Fibroblast of skin of right biceps (primary cell): Measurements from ENCODE around the gene GMDS.

Experiments used
- DNase-seq: peaks from one replicate; pipeline ENCODE4 v3.0.0-alpha.2; 2013

The GMDS gene

DNA sequence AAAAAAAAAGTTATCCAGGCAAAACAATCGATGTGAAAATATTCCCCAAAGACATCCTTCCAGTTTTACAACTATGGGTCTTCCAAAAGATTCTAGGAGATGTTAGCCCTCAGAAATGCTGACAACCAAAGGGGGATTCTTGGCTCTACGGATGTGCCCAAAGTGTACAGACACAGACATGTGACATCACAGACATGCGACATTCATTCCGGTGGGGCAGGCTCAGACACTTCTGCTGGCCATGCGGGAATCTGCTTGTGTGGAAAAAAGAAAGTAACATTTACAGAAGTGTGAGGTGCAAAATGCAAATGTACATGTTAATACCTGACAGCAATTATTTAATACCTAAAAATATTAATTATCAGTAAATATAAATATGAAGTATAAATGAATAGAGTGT lies 367.1 kb downstream of the GMDS start:
- DNase-seq = no peak

DNA sequence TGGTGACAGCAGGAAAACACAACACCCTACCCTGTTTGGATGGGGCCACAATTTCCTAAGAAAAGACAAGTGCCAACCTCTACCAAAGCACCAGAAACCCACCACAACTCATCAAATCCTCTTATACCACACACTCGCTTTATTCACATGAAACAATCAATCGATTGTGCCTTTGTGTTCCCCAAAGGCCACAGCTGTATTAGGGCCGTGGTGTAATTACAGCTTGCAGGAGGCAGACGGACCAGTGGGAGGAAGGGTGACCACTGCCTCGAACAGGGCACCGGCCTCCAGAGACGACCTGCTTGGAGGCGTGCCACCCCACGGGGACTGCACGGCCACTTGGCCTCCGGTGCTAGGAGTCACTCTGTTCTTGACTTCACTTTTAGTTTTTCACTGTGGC lies 371.6 kb downstream of the GMDS start:
- no peak for DNase-seq

GRCh38 chr6:1872649-1873131 lies 372.7 kb downstream of the GMDS start:
- DNase-seq = peak; percentile 66

DNA sequence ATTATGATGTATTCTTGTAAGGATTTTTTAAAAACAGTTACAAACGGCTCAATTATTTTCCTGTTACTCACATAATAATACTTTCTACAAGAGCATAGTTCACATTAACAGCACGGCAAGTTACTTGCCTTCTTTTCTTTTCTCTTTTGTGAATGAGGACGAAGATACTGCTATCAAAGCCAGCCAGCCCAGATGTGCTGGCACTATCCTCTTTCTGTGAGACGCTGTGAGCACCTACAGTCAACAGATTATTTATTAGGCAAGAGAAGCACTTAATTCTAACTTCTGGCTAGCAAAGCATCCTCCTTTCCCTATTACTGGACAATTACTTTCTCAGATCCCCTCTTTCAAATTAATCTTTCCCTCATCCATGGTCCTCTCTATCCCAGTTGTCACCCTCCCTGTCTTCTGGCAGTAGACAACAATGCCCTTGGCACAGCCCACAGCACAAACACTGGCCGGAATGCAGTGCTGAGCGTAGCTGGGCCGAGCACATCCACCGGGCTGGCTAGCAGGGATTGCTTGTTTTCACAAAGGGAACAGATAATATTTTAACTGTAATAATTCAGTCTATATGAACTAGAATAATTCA lies 373.6 kb downstream of the GMDS start:
- DNase-seq = no peak

GRCh38 chr6:1870932-1871331 lies 374.5 kb downstream of the GMDS start:
- no peak for DNase-seq

DNA sequence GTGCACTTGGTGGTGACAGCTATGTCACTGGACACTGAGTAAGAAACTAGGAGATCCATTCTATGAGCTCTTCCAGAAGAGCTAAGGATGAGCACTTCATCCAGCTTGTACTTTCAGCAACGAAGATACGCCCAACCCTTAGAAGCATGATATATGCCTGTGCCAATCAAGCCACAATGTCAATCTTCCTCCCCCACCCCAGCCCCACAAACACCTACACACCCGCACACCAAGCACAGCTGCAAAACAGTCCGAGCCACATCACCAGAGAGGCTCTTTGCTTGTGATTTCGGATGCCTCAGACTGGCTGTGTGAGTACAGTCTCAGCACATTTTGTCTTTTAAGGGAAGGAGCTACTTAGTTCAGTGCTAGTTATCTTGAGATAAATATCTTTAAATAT lies 375.2 kb downstream of the GMDS start:
- DNase-seq = no peak

DNA sequence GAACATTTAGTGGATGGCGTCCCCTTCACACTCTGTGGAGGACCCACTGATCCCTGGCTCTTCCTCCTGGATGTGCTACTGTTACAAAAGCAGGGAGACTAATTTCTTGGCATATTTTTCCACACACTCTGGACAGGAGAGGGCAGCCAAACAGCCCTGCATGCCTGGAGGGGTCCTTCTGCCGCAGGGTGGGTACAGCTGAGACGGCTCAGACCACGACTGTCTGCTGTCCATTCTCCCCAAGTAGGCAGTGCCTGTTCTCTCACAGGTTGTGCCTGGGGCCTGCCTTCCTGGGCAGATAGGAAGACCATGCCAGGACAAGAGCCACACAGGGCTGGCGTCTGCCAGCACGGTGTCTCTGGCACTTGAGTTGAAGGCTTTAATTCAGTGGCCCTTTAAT lies 375.6 kb downstream of the GMDS start:
- DNase-seq = no peak

DNA sequence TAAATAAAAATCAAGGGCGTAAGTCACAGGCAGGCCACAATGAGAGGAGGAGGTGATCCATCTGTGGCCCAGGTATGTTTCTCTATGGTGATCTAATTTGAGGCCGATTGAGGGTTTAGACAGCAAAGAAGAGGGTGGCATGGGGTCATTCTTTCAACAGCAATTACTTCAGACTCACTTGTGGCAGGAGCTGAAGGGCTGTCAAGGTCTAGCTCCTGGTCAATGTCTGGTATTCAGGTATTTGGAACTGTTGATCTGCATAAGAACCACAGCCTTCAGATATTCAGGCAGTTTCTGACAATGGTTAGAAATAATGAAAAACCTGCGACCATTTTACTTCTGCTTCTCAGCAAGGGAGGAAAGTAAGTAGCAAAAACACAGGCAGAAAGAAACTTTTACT lies 376.1 kb downstream of the GMDS start:
- no peak for DNase-seq

GRCh38 chr6:1868561-1869261 lies 376.7 kb downstream of the GMDS start:
- no peak for DNase-seq

DNA sequence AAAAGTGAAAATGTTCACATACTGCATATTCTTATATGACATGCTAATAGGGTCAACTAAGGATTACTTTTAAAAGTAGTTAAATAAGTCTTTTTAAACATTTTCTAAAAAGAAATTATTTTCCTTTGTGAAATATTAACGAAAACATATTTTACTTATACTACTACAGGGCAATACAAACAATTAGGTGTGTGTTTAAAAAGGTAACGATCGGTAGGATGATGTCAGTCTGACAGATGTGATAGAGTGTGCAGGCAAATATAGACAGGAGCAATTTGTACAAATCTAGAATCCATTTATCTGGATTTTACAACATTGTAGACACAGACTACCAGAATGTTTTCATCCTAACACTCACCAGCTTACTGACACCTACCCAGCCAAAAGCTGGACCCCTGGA lies 378.2 kb downstream of the GMDS start:
- DNase-seq = no peak

DNA sequence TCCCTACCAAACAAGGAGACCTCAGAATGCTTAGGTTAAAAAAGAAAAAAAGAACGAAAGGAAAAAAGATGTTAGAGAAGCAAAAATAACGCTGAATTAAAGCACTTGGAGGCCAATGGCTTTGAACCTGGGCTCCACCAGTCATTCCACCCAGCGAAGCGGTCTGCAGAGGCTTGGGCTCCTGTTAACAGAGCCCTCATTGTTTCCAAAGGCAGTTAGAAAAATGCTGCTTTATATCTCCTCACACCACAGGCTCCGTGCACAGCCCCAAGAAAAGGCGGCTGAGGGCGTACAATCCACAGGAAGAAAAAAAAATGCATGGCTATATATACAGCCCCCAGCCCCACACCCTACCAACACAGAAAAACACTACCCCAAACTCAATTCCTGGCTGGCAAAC lies 379.8 kb downstream of the GMDS start:
- DNase-seq = no peak

- peak; percentile 15 for DNase-seq
Observed at GRCh38 chr6:1864496-1864895, 380.9 kb downstream of the GMDS start.

GRCh38 chr6:1862411-1862810 lies 383.0 kb downstream of the GMDS start:
- DNase-seq = no peak

GRCh38 chr6:1860756-1861348 lies 384.6 kb downstream of the GMDS start:
- DNase-seq = no peak

DNA sequence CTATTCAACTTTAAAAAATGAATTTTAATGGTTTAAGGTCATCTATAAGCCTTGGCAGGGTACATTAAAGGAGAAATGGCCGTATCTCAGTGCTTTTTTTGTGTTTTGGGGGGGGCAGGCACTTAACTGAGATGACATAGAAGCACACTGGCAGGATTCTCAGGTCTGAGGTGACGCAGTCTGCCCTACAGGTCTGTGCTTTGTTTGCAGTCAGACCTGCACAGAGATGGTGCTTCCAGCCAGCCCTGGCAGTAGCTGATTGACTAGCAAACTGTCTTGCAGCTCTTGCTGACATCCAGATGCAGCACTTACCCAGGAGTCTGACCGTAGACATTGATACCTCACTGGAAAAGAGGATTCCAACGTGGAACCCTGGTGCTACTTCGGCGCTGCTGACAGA lies 386.5 kb downstream of the GMDS start:
- no peak for DNase-seq

GRCh38 chr6:1858196-1858595 lies 387.2 kb downstream of the GMDS start:
- no peak for DNase-seq

GRCh38 chr6:1856381-1856780 lies 389.0 kb downstream of the GMDS start:
- DNase-seq = peak; percentile 44

DNA sequence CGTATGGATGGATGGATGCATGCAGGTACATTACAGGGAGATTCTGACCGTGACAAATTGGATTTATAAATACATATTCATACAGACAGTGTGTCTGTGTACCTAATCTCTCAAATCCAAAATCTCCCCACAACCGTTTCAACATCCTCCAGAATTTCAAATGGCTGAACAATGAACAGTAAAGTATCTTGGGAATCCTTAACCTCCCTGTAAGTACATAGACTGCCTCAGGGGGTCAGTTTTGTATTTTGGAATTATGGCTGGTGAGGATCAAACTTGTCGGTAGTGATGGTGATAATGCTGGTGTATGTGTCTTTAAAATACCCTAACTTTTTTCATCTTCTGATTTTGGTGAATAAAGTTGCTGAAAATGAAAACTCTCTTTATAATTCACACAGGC lies 389.5 kb downstream of the GMDS start:
- no peak for DNase-seq

DNA sequence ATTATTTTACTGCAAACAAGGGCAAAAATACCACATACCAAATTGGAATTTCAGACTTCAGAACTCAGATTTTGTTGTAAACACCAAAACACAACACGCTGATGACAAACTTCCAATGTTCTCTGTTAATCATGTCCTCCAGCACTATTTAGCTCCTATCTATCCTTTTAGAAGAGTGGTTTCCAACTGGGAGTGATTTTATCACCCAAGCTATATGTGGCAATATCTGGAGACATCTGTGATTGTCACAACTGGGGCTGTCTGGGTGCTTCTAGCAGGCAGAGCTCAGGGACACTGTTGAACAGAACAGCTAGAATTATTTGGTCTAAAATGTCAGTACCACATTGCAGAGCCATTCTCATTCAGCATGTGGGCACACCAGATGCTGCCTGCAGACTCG lies 391.1 kb downstream of the GMDS start:
- no peak for DNase-seq

DNA sequence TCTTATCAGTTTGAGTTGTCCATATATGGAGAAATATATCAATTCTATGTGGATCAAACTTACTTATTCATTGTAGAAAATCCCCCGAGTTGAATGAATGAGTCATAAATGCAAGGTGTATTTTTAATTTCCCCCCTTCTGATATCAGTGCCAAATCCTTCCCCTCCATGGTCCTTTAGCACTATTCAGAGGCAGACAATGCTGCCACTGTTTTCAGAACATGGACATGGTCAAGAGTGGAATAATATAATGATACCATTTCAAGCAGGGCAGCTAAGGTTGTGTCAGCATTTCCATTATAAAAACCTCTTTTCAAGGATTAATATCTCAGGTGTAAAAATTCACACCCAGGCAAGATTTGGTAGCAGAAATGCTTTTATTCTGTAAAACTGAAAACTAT lies 391.6 kb downstream of the GMDS start:
- DNase-seq = no peak

GRCh38 chr6:1851681-1852456 lies 393.5 kb downstream of the GMDS start:
- no peak for DNase-seq

DNA sequence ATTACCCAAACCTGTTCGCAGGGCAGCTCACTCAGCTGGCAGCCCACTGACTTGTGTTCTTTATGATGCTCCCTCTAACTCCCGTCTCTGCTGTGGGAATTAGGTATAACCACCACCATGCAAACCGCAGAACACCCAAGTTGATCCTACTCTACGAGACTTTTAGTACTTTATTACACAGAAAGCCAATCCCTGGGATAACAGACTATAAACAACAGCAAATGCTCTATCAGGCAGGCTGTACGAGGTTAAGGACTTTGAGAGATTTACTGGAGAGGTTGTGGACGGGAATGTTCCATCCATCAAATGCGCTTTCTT lies 394.6 kb downstream of the GMDS start:
- no peak for DNase-seq

- no peak for DNase-seq
Observed at GRCh38 chr6:1850121-1850839, 395.1 kb downstream of the GMDS start.
